C4-2B (cell line): Measurements from ENCODE around the gene CCDC170.
"Not testable (repeated sequence)": the region's sequence is repeated elsewhere in the genome, so short reads cannot be mapped to it uniquely, and the experiment has no call there.

ENCODE experiments used
- H3K27ac ChIP-seq: fragments of 450-650 bp; 2 replicates; pipeline ENCODE4 v1.5.1; 2017
- ZFX ChIP-seq: fragments of 450-650 bp; IDR thresholded peaks from 2 replicates; pipeline ENCODE4 v1.6.1; 2017
- TF ChIP-seq, protein P1 (sequence below): fragments of 450-650 bp; conservative IDR thresholded peaks from 2 replicates; pipeline ENCODE4 v1.5.1; 2017; ENCODE audit warnings: mild to moderate bottlenecking

CCDC170 gene

DNA sequence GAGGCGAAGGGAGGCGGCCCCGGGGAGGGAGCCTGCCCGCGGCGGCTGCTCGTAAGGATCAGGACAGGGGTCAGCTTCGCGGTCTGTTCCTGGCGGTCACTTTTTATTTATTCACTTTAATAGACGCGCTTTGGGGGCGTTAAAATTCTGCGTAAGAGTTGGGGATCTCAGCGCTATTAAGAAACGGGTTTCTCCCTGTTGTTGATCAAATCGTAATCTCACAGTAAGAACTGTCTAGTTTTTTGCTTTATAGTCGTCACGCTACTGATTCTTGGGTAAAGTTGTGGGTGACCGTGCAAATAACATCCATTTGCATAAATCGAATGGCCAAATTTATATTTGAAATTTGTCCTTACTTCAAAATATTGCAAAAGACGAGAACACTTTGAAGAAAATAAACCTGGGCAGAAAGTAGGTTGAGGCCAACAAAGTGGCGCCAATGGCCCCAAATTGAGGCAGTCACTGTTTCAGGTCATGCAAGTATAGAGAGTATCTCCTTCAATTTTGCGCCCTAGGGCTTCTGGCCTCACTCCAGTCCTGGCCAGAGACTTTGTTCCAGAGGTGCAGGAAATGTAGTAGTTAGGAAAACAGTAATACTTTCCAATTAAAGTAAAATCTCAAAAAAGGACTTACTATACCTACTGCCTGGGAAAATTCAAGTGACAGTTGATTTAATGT is 40.9 kb upstream of the CCDC170 start:
- H3K27ac ChIP-seq, result peak overlapping the region; percentile 85
- TF ChIP-seq, protein P1, sequence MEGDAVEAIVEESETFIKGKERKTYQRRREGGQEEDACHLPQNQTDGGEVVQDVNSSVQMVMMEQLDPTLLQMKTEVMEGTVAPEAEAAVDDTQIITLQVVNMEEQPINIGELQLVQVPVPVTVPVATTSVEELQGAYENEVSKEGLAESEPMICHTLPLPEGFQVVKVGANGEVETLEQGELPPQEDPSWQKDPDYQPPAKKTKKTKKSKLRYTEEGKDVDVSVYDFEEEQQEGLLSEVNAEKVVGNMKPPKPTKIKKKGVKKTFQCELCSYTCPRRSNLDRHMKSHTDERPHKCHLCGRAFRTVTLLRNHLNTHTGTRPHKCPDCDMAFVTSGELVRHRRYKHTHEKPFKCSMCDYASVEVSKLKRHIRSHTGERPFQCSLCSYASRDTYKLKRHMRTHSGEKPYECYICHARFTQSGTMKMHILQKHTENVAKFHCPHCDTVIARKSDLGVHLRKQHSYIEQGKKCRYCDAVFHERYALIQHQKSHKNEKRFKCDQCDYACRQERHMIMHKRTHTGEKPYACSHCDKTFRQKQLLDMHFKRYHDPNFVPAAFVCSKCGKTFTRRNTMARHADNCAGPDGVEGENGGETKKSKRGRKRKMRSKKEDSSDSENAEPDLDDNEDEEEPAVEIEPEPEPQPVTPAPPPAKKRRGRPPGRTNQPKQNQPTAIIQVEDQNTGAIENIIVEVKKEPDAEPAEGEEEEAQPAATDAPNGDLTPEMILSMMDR, result no peak
- TF ChIP-seq ZFX, result no peak

DNA sequence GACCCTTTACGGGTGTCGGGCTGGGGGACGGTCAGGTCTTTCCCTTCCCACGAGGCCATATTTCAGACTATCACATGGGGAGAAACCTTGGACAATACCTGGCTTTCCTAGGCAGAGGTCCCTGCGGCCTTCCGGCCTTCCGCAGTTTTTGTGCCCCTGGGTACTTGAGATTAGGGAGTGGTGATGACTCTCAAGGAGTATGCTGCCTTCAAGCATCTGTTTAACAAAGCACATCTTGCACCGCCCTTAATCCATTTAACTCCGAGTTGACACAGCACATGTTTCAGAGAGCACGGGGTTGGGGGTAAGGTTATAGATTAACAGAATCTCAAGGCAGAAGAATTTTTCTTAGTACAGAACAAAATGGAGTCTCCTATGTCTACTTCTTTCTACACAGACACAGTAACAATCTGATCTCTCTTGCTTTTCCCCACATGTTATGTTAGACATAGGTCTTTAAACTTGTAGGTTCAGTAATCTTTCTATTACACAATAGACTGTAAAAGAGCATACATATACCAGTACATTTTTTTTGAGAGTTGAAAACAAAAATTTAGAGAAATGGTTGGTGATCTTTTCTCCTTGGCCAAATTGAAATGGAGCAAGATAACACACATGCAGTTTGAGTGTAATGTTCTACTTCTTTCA is 37.9 kb upstream of the CCDC170 start:
- not testable (repeated sequence) for H3K27ac ChIP-seq

DNA sequence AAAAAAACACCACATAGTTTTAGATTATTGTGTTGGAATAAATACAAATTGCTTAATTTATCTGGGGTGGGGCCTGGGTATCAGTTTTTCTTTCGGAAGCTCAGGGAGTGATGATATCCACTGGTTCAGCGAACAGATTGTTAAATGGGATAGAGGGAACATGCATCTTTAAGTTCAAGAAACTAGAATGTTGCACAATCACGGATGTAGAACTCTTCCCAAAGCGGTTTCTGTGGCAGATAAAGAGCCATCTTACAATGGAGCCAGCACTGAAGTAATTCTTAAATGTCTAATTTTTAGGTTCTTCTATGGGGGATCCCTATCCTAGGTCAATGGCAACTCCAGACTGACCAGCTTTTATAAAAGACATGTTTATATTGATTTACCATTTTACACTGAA is 32.1 kb upstream of the CCDC170 start:
- H3K27ac ChIP-seq, result no peak overlapping the region
- TF ChIP-seq, protein P1, result no peak

DNA sequence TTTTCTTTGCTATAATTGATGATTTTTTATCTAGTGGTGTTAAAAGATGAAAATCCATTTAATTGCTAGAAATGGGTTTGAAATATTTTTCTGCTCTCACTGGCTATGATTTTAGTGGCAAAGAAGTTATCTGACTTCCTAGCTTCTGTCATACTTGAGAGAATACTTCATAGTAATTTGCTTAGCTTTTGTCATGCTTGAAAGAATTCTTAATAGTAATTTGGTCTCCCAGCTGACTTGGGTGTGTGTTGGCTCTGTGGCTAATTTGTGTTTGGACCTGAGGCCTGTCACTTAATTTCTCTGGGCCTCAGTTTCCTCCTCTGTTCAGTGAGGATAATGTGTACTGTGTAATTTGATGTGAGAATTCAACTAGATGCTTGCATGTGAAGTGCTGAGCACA is 29.1 kb upstream of the CCDC170 start:
- no peak for TF ChIP-seq ZFX
- TF ChIP-seq, protein P1, result no peak
- H3K27ac ChIP-seq, result no peak overlapping the region

DNA sequence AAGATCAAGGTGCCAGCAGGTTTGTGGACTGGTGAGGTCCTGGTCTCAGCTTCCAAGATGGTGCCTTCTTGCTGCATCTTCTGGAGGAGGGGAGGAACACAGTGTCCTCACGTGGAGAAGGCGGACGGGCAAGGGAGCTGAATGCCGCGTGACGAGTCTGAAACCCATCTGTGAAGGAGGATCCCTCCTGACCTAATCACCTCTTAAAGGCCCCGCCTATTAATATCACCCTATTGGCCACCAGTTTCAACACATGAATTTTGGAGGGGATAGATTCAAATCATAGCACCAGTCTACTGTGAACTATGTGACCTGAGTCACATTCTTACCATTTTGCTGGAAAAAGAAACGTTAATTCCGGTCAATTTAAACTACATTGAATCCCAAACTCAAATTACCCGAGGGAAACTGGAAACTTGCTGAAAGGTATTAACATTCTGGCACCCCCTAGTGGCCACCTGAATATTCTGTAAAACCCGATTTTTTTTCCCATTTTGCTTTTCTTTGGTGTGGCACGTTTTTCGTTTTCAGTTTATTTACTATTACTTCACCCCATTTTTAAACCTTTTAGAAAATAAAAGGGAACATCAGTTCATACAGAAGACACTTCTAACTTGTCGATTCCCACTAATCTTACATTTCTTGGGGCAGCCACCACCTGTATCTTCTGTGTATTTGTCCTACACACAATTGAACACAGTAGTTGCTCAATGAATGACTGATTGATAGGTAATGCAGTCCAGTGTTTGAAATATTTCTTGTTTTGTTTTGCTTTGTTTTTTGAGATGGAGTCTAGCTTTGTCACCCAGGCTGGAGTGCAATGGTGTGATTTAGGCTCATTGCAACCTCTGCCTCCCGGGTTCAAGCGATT is 17.9 kb upstream of the CCDC170 start:
- H3K27ac ChIP-seq, result no peak overlapping the region
- TF ChIP-seq, protein P1, result peak; percentile 84
- TF ChIP-seq ZFX, result no peak

DNA sequence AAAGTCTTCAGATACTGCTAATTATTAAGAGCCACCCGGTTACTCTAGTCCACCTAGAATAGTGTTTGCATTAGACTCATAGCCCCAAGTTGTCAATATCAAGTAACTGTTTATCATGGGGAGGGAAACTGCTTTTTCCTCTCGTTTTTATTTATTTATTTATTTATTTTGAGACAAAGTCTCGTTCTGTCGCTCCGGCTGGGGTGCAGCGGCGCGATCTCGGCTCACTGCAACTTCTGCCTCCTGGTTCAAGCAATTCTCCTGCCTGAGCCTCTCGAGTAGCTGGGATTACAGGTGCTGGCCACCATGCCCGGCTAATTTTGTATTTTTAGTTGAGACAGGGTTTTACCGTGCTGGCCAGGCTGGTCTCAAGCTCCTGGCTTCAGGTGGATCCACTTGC is 16.1 kb upstream of the CCDC170 start:
- no peak overlapping the region for H3K27ac ChIP-seq
- TF ChIP-seq, protein P1, result no peak
- TF ChIP-seq ZFX, result no peak

DNA sequence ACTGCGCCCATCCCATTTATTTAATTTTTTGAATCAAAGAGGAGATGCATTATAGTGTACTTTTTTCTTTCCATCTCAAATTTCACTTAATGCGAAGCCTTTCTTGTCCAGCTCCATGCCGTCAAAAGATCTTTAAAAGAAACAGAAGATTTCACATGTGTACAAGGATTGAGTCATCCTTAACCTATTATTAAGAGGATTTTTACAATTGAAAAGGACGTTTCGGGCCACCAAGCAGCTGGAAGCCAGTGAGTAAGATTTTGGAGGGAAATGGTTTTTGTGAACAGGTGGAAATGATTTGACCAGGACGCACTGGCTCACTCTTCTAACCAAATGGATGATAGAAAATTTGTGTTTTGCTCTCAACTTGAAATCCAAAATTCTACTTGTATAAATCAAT is 15.1 kb upstream of the CCDC170 start:
- H3K27ac ChIP-seq, result no peak overlapping the region
- TF ChIP-seq, protein P1, result no peak
- no peak for TF ChIP-seq ZFX
